Psoas muscle (tissue), 8 donors: ENCODE results near the gene SBSN. TPM values are rescaled to one million over a fixed set of nuclear protein-coding genes. Genes with fewer than 3 reads are reported as not detected.

ENCODE experiments used
- ATAC-seq, 4 donors: fragments of 200-7000 bp; cut with Tn5 transposase; one replicate each; pipeline ENCODE4 v1.9.1; 2020; ENCODE audit warnings: moderate library complexity in 3 of 4, mild to moderate bottlenecking in 2 of 4
- DNase-seq, 2 donors: peaks; one replicate each; pipeline ENCODE4 v3.0.0-alpha.2; 2020
- H3K27ac ChIP-seq: fragments of 200-600 bp; one replicate; pipeline ENCODE4 v1.8.0; 2022
- H3K27me3 ChIP-seq, 3 donors: fragments of 200-600 bp in 1 of 3; one replicate each; pipeline versions ENCODE4 v1.6.1 to v1.8.0; 2013 to 2022; ENCODE audit warnings: low read length in 2 of 3, mild to moderate bottlenecking in 2 of 3, moderate library complexity in 1 of 3; ENCODE audit not compliant: insufficient read depth in 3 of 3
- H3K36me3 ChIP-seq, 2 donors: fragments of 200-600 bp in 1 of 2; one replicate each; pipeline versions ENCODE4 v1.6.1 to v1.8.0; 2013 to 2022; ENCODE audit warnings: low read depth in 1 of 2, mild to moderate bottlenecking in 1 of 2, moderate library complexity in 1 of 2; ENCODE audit not compliant: insufficient read depth in 1 of 2
- H3K4me1 ChIP-seq: fragments of 200-600 bp; one replicate; pipeline ENCODE4 v1.8.0; 2022
- H3K4me3 ChIP-seq: fragments of 200-600 bp; one replicate; pipeline ENCODE4 v1.8.0; 2022; ENCODE audit warnings: mild to moderate bottlenecking
- H3K9me3 ChIP-seq: fragments of 200-600 bp; one replicate; pipeline ENCODE4 v1.8.0; 2022
- WGBS, 3 donors: extraction: QIAGEN DNeasy Blood & Tissue Kit; methylation state at CpG; one replicate each; pipeline versions ENCODE4 v1.1.6 to v1.1.7; 2013; 5-methylcytosine and 5-hydroxymethylcytosine counted together
- intact Hi-C, 2 donors: fragments of 100-400 bp; cut with DNase I; formaldehyde crosslinking; loops; one replicate each; pipeline versions ENCODE4 v1.11.0 to v1.14.2; 2022
- polyA plus RNA-seq, 3 donors: library from polyadenylated mRNA; stranded (reverse); fragments of 200-250 nt; gene quantifications; one replicate each; pipeline ENCODE4 v1.2.3, GENCODE V29; 2013
- total RNA-seq, 4 donors: library from RNA; stranded (reverse); fragmentation: NEBNext Ultra II Directional in 2 of 4; extraction: Animal tissue kit (Norgen Biotek cat#: 25700) in 2 of 4; gene quantifications; one replicate each; pipeline versions ENCODE4 v1.2.1 to v1.2.4, GENCODE V29; 2021 to 2023
- TF ChIP-seq, protein P1 (sequence below): fragments of 200-600 bp; IDR thresholded peaks from one replicate; pipeline ENCODE4 v1.8.0; 2022; ENCODE audit warnings: antibody characterized with exemption
- donor health status: healthy with polysubstance abuse.
- donor health status: DM: no; HTN: no; CAD: no; lungs with moderate emphysema.
- donor health status: Bipolar disorder and iron deficiency.
- donor health status: healthy.
- donor health status: DM: yes; HTN: yes; CAD: no.
- donor health status: DM: no; HTN: no; CAD: no.
- donor health status: DM: no; HTN: no; CAD: no.
- donor health status: DM: yes; HTN: yes; CAD: no.

The SBSN gene
- total and polyA plus RNA-seq, 7 donors = 0.09 TPM; not detected in 6

DNA sequence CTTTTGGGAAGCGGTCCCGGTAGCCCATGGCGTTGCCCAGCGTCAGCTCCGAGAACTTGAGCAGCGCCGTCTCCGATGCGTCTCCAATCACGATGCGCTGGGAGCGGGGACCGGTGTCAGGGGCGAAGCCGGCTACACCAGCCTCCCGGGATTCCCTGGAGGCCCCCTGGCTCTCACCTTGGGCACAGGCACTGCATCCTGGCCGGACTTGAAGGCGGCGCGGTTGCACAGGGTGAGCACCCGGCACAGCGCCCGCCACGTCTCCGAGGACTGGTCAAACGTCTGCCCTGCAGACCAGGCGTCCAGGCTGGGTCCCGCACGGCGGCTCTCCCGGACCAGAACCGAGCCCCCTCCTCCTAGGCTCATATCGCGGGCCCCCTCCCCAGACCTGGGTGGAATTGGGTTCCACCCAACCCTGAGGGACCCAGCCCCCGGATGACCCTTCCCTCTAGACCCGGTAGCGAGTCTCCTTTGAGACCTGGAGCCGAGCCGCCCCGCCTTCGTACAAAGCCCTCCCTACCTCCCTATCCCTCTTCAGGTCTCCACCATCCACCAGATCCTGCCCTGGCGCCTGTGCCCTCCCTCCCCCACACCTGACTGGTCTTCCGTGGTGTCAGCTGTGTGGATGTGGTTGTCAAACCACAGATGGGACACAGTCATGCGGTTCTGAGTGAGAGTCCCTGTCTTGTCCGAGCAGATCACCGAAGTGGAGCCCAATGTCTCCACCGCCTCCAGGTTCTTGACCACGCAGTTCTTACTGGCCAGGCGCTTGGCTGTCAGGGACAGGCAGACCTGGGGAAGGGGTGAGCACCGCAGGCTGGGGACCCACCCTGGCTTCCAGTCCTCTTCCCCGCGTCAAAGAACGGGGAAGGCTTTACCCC lies 30.5 kb upstream of the SBSN start:
- 26 to 27% (median 27%) methylated on average over 48 to 53 of the region's 53 CpGs for WGBS, 3 donors
- Histone ChIP-seq H3K36me3 (no peaks in the 10 kb centered on the region), H3K27me3 (peaks cover 0 to 47% (median 22%) of the 10 kb centered on the region in 3 donors), H3K27ac (no peak overlapping the region), H3K4me3 (peak overlapping the region; percentile 51), H3K4me1 (no peaks in the 10 kb centered on the region), H3K9me3 (no peaks in the 10 kb centered on the region)
- DNase-seq (no peak), ATAC-seq (no peak)
- TF ChIP-seq, protein P1, sequence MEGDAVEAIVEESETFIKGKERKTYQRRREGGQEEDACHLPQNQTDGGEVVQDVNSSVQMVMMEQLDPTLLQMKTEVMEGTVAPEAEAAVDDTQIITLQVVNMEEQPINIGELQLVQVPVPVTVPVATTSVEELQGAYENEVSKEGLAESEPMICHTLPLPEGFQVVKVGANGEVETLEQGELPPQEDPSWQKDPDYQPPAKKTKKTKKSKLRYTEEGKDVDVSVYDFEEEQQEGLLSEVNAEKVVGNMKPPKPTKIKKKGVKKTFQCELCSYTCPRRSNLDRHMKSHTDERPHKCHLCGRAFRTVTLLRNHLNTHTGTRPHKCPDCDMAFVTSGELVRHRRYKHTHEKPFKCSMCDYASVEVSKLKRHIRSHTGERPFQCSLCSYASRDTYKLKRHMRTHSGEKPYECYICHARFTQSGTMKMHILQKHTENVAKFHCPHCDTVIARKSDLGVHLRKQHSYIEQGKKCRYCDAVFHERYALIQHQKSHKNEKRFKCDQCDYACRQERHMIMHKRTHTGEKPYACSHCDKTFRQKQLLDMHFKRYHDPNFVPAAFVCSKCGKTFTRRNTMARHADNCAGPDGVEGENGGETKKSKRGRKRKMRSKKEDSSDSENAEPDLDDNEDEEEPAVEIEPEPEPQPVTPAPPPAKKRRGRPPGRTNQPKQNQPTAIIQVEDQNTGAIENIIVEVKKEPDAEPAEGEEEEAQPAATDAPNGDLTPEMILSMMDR = no peak
- intact Hi-C loops = no loop called here

DNA sequence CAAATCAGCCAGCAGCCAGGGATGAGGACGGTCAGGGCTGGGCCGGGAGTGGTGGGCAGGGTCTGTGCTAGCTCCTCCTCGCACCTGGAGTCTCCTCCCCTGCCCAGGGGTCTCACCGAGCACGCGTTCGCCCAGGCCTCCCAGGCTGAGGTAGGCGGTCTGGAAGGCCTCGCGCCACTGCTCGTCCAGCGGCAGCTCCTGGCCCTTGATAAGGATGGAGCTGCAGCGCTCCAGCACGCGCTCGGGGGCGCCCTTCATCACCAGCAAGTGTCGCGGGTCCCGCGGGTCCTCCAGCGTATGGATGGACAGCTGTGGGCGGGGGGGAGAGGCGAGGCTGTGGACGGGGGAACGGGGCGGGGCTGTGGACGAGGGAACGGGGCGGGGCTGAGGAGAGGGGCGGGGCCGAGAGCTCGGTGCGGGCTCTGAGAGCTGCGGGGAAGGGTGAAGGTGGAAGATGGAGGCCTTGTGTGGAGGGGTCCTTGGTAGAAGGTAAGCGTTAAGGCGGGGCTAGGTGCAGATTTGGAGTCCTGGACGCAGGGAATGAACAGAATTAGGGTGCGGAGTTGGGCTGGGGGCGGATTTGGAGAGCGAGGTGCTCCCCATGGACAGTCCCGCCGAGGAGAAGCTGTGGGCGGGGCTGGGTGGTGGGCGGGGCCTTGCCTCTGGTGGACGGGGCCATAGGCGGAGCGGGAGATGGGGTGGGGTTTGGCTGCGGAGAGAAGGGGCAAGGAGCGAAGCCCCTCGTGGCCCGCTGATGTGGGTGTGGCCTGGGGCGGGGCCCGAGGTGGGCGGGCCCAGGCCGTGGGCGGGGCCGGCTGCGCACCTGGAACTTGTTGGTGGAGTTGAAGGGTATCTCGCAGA lies 29.7 kb upstream of the SBSN start:
- WGBS, 3 donors = 3 to 6% (median 4%) methylated on average over 39 to 60 of the region's 60 CpGs
- DNase-seq (peak; percentile 68 to 80), ATAC-seq (peak; percentile 67 to 92 (median 79))
- H3K27me3 ChIP-seq = peaks cover 0 to 47% (median 22%) of the 10 kb centered on the region in 3 donors
- no peaks in the 10 kb centered on the region for H3K36me3 ChIP-seq
- H3K4me1 ChIP-seq = no peaks in the 10 kb centered on the region
- TF ChIP-seq, protein P1 = no peak
- peak overlapping the region; percentile 51 for H3K4me3 ChIP-seq
- intact Hi-C loops = no loop called here
- H3K27ac ChIP-seq = no peak overlapping the region
- H3K9me3 ChIP-seq = no peaks in the 10 kb centered on the region

DNA sequence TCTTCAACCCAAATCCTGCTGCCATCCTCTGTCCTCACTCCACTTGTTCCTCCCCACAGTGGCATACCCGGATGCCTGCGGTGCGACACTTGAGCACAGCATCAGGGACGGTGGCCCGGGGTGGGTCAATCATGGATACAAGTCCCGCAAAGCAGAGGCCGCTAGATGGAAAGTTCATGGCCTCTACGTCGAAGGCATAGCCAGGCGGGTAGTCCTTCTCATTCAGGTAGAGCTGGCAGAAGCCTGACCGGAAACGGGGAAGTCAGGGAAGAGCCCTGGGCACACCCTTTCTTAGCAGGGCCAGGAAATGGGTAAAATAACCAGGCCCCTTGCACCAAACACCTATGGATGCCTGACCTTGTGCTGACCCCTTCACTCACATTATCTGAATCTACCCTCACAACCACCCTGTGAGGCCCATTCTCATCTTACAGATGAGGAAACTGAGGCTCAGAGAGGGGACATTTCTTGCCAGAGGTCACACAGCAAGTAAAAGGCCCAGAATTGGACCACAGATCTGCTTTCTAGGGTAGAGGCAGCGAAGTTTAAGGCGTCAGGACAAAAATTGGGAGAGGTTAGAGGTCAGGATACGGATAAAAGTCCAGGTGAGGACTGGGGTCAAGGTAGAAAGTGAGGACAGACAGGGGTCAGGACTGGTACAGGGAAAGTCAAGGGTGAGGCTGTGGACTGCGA lies 28.9 kb upstream of the SBSN start:
- H3K9me3 ChIP-seq = no peaks in the 10 kb centered on the region
- H3K4me3 ChIP-seq = no peak overlapping the region
- H3K27ac ChIP-seq = no peak overlapping the region
- ATAC-seq (peak in 1 of 4 donors; percentile 7), DNase-seq (no peak)
- intact Hi-C loops = no loop called here
- 81 to 82% (median 82%) methylated on average over 16 of the region's 16 CpGs for WGBS, 3 donors
- peaks cover 0 to 40% (median 19%) of the 10 kb centered on the region in 3 donors for H3K27me3 ChIP-seq
- no peaks in the 10 kb centered on the region for H3K4me1 ChIP-seq
- TF ChIP-seq, protein P1 = no peak
- no peaks in the 10 kb centered on the region for H3K36me3 ChIP-seq

DNA sequence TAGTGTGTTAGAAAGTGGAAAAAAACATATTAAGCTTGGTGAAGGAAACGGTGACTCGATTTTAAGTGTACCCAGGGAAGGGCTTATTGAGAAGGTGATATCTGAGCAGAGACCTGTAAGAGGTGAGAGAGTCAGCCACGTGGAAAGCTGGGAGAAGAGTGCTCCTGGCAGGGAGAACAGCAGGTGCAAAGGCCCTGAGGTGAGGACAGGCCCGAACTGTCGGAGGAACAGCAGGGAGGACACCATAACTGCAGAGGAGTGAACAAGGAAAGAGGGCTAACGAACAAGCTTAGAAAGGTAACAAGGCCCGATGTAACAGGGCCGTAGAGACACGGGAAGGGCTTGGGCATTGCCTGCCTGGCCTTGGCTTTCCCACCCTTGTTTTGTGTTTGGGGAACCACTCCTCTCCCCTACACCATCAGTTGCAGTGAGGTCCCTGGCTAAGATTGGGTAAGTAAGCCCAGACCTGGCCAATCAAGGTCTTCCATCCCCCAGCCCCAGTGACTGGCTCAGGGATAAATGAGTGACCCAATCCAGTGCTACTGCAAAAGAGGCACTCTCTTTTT lies 28.0 kb upstream of the SBSN start:
- Histone ChIP-seq H3K36me3 (no peaks in the 10 kb centered on the region), H3K27ac (no peak overlapping the region), H3K4me3 (no peak overlapping the region), H3K27me3 (peaks cover 0 to 32% (median 19%) of the 10 kb centered on the region in 3 donors), H3K9me3 (no peaks in the 10 kb centered on the region), H3K4me1 (no peaks in the 10 kb centered on the region)
- intact Hi-C loops = no loop called here
- TF ChIP-seq, protein P1 = no peak
- ATAC-seq (no peak), DNase-seq (no peak)
- WGBS, 3 donors = 78 to 82% (median 80%) methylated on average over 9 of the region's 9 CpGs
